Measurements from ENCODE around the gene TIAM2.

TIAM2 gene

GRCh38 chr6:155125906-155126305, 130.8 kb downstream of the TIAM2 start:
- DNase-seq (ENCODE audit: low spot score) (no peak), FAIRE-seq (no peak)

- FAIRE-seq (peak; percentile 86), DNase-seq (ENCODE audit: low spot score) (peak; percentile 84)
Observed at GRCh38 chr6:155126727-155127439, 131.8 kb downstream of the TIAM2 start.

DNA sequence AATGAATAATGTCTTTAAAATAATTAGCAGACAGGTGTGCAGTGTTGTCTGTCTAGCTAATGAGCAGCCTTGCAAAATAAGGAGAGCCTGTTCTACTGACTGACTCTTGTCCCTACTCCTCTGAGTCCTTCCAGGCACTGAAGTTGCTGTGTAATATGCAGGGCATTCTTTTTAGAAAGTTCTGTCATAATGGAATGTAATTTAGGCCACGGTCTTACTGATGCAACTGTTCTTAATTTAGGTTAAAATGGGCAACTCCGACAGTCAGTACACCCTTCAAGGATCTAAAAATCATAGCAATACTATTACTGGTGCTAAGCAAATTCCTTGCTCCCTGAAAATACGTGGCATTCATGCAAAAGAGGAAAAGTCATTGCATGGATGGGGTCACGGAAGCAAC, 133.9 kb downstream of the TIAM2 start:
- no peak for FAIRE-seq

GRCh38 chr6:155129744-155130143, 134.6 kb downstream of the TIAM2 start:
- no peak for DNase-seq (ENCODE audit: low spot score)
- FAIRE-seq, result no peak

More for the DNA sequence above, 133.9 kb downstream of the TIAM2 start:
- DNase-seq (ENCODE audit: low spot score), result no peak

- no peak for FAIRE-seq
- no peak for DNase-seq (ENCODE audit: low spot score)
Observed at GRCh38 chr6:155130161-155130853, 135.2 kb downstream of the TIAM2 start.

DNA sequence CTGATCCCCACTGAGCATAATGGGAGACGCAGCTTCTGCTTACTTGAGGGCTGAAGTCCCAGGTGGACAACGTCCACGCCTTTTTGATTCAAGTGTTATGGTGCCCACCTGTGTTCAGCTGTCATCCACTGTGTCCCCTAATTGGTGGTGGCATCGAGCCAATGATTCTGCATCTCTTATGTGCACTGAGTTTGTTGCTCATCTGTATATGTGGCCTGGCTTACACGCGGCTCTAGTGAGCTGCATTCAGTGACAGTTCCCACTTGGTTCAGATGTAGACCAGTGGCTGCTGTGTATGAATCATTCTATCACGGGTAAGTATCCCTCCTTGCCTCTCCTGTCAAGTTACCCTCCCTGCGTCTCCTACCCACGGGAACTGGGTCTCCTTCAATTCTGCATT, 137.5 kb downstream of the TIAM2 start:
- DNase-seq (ENCODE audit: low spot score) (no peak), FAIRE-seq (no peak)

DNA sequence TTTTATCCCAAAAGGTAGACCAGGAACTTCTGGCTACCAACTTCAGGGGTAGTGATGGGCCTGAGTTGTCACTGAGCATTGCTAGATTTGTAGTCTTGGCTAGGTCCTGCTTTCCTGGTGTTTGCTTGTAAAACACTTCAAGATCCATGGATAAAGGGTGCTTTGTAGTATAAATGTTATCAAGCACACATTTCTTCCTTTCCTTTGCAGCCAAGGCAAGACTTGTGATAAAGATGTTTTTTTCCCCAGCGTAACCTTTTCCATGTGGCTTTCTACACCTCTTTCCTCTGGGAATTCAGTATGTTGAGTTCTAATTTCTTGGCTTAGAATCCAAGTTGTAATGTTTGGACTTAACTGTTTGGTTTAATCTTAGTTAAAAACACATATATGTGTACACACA, 145.9 kb downstream of the TIAM2 start:
- no peak for DNase-seq (ENCODE audit: low spot score)
- no peak for FAIRE-seq

- DNase-seq (ENCODE audit: low spot score) (no peak), FAIRE-seq (no peak)
Observed at GRCh38 chr6:155141512-155141911, 146.4 kb downstream of the TIAM2 start.

- FAIRE-seq, result no peak
- DNase-seq (ENCODE audit: low spot score), result no peak
Observed at GRCh38 chr6:155142168-155143028, 147.3 kb downstream of the TIAM2 start.

DNA sequence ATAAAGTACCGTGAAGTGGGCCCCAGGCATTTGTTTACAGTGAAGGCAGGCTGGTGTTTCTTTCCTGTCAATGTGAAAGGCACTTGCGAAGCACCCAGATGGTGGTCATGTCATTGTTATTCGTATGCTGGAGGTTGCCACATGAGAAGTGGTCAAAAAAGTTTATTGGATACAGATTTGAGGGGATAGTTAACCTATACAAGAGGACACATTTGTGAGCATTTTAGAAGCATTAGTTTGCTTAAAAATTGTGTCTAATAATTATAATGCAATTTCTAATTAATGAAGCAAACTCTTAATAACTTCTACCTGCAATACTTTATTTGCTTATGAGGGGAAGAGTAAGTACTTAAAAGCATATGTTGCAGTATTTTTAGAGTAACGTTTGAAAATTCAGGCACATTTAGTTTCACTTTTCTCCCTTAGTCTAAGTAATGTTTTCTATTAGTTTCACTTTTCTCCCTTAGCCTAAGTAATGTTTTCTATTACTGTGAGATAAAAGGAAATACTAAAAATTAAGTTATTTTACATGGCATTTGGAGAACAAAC, 148.0 kb downstream of the TIAM2 start:
- no peak for FAIRE-seq

GRCh38 chr6:155143578-155144106, 148.5 kb downstream of the TIAM2 start:
- FAIRE-seq, result no peak
- no peak for DNase-seq (ENCODE audit: low spot score)

More for the DNA sequence above, 148.0 kb downstream of the TIAM2 start:
- DNase-seq (ENCODE audit: low spot score), result no peak

- FAIRE-seq (no peak), DNase-seq (ENCODE audit: low spot score) (no peak)
Observed at GRCh38 chr6:155146205-155146604, 151.1 kb downstream of the TIAM2 start.

GRCh38 chr6:155147958-155148663, 153.0 kb downstream of the TIAM2 start:
- FAIRE-seq (no peak), DNase-seq (ENCODE audit: low spot score) (no peak)

DNA sequence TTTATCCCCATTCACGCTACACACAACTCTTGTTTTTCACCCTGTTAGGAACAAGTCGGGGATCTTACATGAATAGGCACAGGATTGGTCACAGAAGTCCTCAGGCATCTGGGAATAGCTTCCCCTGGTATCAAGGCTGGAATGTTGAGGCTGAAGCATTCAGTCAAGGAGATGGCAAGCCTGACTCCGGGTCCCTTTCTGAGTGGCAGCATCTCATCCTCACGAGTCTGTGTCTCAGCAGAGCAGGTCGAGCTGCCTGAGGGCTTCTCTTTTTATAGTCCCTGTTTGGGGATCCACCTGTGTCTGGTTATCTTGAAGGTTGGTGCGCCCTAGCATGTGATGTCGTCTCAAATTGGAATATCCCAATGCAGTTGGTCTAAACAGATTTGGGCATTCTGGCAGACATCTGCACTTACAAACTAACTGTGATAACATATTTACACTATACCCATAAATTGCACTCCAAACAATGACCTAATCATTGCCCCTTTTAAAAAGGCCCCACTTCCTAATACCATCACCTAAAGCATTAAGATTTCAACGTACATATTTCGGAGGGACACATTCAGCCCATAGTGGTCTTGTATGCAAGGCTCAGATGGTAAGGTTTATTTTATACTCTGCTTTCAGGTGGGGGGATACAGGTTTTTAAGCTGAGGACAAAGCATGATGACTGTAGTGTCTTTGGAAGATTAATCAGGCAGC, 156.0 kb downstream of the TIAM2 start:
- no peak for FAIRE-seq

GRCh38 chr6:155152211-155153076, 157.3 kb downstream of the TIAM2 start:
- FAIRE-seq (no peak), DNase-seq (ENCODE audit: low spot score) (no peak)

More for the DNA sequence above, 156.0 kb downstream of the TIAM2 start:
- no peak for DNase-seq (ENCODE audit: low spot score)

GRCh38 chr6:155154158-155154830, 159.2 kb downstream of the TIAM2 start:
- DNase-seq (ENCODE audit: low spot score), result peak; percentile 61
- FAIRE-seq, result no peak

- FAIRE-seq (no peak), DNase-seq (ENCODE audit: low spot score) (no peak)
Observed at GRCh38 chr6:155155787-155156447, 160.8 kb downstream of the TIAM2 start.

DNA sequence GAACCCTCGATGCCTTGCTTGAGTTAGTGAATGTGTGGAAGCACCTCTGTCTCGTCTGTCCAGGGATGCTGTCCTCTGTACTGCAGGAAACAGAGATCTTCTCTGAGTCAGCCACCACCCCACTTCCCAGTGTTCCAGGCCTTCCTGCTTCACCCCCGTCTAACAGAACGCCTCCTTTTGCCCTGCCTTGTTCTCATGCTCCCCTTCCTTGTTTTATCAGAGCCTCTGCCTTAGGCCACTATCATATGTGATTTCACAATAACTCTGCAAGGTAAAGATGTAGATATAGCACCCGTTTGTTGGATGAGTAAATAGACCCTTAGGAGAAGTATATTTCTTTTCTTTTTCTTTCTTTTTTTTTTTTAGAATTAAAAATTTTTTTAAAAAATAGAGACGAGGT, 162.0 kb downstream of the TIAM2 start:
- DNase-seq (ENCODE audit: low spot score) (no peak), FAIRE-seq (no peak)

Measured in urothelium cell line (cell line).